Measurements from ENCODE around the gene ARL6IP5. TPM values are rescaled to one million over a fixed set of nuclear protein-coding genes. Genes with fewer than 3 reads are reported as not detected.
A peak's percentile ranks its signal among the peaks of the same experiment; 100 is the strongest.

Gene ARL6IP5
- total RNA-seq, 1 donor from 2014 or later = 86.2 TPM

- H3K4me3 Mint-ChIP-seq (ENCODE audit: unreplicated experiment) = no peak overlapping the region
- TF ChIP-seq, protein P1, sequence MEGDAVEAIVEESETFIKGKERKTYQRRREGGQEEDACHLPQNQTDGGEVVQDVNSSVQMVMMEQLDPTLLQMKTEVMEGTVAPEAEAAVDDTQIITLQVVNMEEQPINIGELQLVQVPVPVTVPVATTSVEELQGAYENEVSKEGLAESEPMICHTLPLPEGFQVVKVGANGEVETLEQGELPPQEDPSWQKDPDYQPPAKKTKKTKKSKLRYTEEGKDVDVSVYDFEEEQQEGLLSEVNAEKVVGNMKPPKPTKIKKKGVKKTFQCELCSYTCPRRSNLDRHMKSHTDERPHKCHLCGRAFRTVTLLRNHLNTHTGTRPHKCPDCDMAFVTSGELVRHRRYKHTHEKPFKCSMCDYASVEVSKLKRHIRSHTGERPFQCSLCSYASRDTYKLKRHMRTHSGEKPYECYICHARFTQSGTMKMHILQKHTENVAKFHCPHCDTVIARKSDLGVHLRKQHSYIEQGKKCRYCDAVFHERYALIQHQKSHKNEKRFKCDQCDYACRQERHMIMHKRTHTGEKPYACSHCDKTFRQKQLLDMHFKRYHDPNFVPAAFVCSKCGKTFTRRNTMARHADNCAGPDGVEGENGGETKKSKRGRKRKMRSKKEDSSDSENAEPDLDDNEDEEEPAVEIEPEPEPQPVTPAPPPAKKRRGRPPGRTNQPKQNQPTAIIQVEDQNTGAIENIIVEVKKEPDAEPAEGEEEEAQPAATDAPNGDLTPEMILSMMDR (IDR thresholded peaks at IDR 0.05; ENCODE audit: unreplicated experiment) = no peak
- no peak overlapping the region for H3K27ac Mint-ChIP-seq (ENCODE audit: unreplicated experiment)
- peaks cover 58% of the 10 kb centered on the region for H3K4me1 Mint-ChIP-seq (ENCODE audit: unreplicated experiment)
- H3K36me3 Mint-ChIP-seq (ENCODE audit: low read depth, unreplicated experiment) = peaks cover 2% of the 10 kb centered on the region
- no peak for DNase-seq (ENCODE audit: low spot score)
- H3K27me3 Mint-ChIP-seq (ENCODE audit: unreplicated experiment) = peaks cover 7% of the 10 kb centered on the region
- H3K9me3 Mint-ChIP-seq (ENCODE audit: unreplicated experiment) = no peaks in the 10 kb centered on the region
Measured at GRCh38 chr3:69090021-69090420, 5.3 kb downstream of the ARL6IP5 start.

- TF ChIP-seq, protein P1 (IDR thresholded peaks at IDR 0.05; ENCODE audit: unreplicated experiment) = no peak
- peak overlapping the region; percentile 96 for H3K27ac Mint-ChIP-seq (ENCODE audit: unreplicated experiment)
- H3K4me3 Mint-ChIP-seq (ENCODE audit: unreplicated experiment) = no peak overlapping the region
- peaks cover 52% of the 10 kb centered on the region for H3K4me1 Mint-ChIP-seq (ENCODE audit: unreplicated experiment)
- H3K27me3 Mint-ChIP-seq (ENCODE audit: unreplicated experiment) = no peaks in the 10 kb centered on the region
- no peak for DNase-seq (ENCODE audit: low spot score)
- H3K9me3 Mint-ChIP-seq (ENCODE audit: unreplicated experiment) = no peaks in the 10 kb centered on the region
- peaks cover 2% of the 10 kb centered on the region for H3K36me3 Mint-ChIP-seq (ENCODE audit: low read depth, unreplicated experiment)
Measured at GRCh38 chr3:69091389-69092029, 6.8 kb downstream of the ARL6IP5 start.

GRCh38 chr3:69092030-69092516, 7.3 kb downstream of the ARL6IP5 start:
- H3K27ac Mint-ChIP-seq (ENCODE audit: unreplicated experiment) = peak overlapping the region; percentile 96
- H3K4me3 Mint-ChIP-seq (ENCODE audit: unreplicated experiment) = peak overlapping the region; percentile 22
- peaks cover 2% of the 10 kb centered on the region for H3K36me3 Mint-ChIP-seq (ENCODE audit: low read depth, unreplicated experiment)
- TF ChIP-seq, protein P1 (IDR thresholded peaks at IDR 0.05; ENCODE audit: unreplicated experiment) = no peak
- no peaks in the 10 kb centered on the region for H3K27me3 Mint-ChIP-seq (ENCODE audit: unreplicated experiment)
- no peaks in the 10 kb centered on the region for H3K9me3 Mint-ChIP-seq (ENCODE audit: unreplicated experiment)
- peak; percentile 10 for DNase-seq (ENCODE audit: low spot score)
- peaks cover 52% of the 10 kb centered on the region for H3K4me1 Mint-ChIP-seq (ENCODE audit: unreplicated experiment)

- H3K9me3 Mint-ChIP-seq (ENCODE audit: unreplicated experiment) = no peaks in the 10 kb centered on the region
- TF ChIP-seq, protein P1 (IDR thresholded peaks at IDR 0.05; ENCODE audit: unreplicated experiment) = no peak
- no peak overlapping the region for H3K4me3 Mint-ChIP-seq (ENCODE audit: unreplicated experiment)
- H3K27me3 Mint-ChIP-seq (ENCODE audit: unreplicated experiment) = peaks cover 3% of the 10 kb centered on the region
- H3K4me1 Mint-ChIP-seq (ENCODE audit: unreplicated experiment) = peaks cover 50% of the 10 kb centered on the region
- H3K36me3 Mint-ChIP-seq (ENCODE audit: low read depth, unreplicated experiment) = no peaks in the 10 kb centered on the region
- H3K27ac Mint-ChIP-seq (ENCODE audit: unreplicated experiment) = no peak overlapping the region
- DNase-seq (ENCODE audit: low spot score) = no peak
Measured at GRCh38 chr3:69094467-69095205, 9.9 kb downstream of the ARL6IP5 start.

- H3K9me3 Mint-ChIP-seq (ENCODE audit: unreplicated experiment) = no peaks in the 10 kb centered on the region
- peaks cover 3% of the 10 kb centered on the region for H3K27me3 Mint-ChIP-seq (ENCODE audit: unreplicated experiment)
- H3K36me3 Mint-ChIP-seq (ENCODE audit: low read depth, unreplicated experiment) = no peaks in the 10 kb centered on the region
- no peak overlapping the region for H3K4me3 Mint-ChIP-seq (ENCODE audit: unreplicated experiment)
- DNase-seq (ENCODE audit: low spot score) = no peak
- TF ChIP-seq, protein P1 (IDR thresholded peaks at IDR 0.05; ENCODE audit: unreplicated experiment) = no peak
- H3K4me1 Mint-ChIP-seq (ENCODE audit: unreplicated experiment) = peaks cover 41% of the 10 kb centered on the region
- H3K27ac Mint-ChIP-seq (ENCODE audit: unreplicated experiment) = peak overlapping the region; percentile 57
Measured at GRCh38 chr3:69095636-69096035, 10.9 kb downstream of the ARL6IP5 start.

Data from endothelial cell (in vitro differentiated cells).